Fibroblast of the conjunctiva (primary cell): ENCODE measurements around the gene PPFIA4.
A peak's percentile ranks its signal among the peaks of the same experiment; 100 is the strongest.
"Not testable (repeated sequence)": the region's sequence is repeated elsewhere in the genome, so short reads cannot be mapped to it uniquely, and the experiment has no call there.

Experiments used
- DNase-seq: peaks from one replicate; pipeline ENCODE4 v3.0.0-alpha.2; 2010; ENCODE audit warnings: low read depth

Gene PPFIA4

GRCh38 chr1:203017692-203018091 lies 8.6 kb upstream of the PPFIA4 start:
- DNase-seq, result no peak

DNA sequence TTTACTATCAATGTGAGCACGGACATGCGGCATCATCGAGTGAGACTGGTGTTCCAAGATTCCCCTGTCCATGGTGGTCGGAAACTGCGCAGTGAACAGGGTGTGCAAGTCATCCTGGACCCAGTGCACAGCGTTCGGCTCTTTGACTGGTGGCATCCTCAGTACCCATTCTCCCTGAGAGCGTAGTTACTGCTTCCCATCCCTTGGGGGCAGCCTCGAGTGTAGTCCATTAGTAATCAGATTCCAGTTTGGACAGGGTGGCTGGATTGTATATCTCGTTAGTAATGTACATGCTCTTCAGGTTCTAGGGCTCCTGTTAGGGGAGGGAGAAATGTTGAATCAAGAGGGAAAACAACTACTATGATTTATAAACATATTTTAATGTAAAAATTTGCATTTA lies 3.4 kb upstream of the PPFIA4 start:
- not testable (repeated sequence) for DNase-seq

GRCh38 chr1:203025686-203026030 lies 633 bp upstream of the PPFIA4 start:
- no peak for DNase-seq

- DNase-seq, result no peak
Measured at GRCh38 chr1:203026666-203027663, 674 bp downstream of the PPFIA4 start.

- no peak for DNase-seq
Measured at GRCh38 chr1:203028067-203028783, 1.9 kb downstream of the PPFIA4 start.

DNA sequence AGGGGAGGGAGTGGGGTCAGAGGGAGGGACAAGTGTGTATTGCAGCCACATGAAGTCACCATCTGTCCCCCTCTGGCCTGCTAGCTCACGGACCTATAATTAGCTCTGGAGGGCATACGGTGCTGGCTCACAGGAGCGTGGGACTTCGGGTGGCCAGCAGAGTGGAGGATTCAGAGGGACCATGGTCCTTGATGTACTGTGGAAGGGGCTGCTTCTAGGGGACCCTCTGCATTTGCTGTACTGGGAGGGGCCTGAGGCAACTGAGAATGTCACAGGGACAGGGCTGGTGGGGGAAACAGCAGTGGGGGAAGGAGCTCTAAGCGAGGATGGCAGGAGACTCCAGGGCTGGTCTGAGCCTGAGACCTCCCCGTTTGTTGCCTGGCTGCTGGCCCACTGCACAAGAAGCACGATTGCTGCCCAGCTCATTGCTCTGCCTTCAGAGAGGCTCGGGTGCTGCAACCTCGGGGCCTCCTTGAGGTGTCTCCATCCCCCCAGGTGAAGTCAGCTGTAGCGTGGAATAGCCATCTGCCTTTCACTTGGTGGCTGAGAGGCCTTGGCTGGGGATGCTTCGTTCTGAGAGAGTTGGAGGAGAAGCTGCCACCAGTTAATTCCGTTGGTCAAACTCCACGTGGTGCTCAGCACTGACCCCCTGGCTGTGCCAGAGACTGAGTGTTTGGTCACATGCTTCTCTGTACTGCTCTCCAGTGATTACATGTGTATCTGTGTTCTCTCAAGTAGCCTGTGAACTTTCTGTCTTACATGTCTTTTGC lies 2.7 kb downstream of the PPFIA4 start:
- no peak for DNase-seq

DNA sequence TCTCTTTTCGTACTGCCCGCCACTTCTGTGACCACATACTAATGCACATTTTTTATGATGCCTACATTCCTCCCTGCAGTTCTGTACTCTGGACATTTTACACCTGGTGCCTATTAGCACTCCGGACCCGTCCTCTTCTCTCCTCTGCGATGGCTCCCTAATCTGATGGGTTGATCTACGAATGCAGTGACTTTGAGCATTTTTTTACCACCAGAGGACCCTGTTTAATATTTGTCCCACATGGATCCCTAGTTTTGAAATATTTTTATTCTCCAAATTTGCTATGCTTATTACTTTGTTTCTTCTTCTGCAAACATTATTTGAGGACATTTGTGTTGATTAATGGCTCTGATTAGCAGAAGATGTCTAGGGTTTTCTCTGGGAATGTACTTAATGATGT lies 5.2 kb downstream of the PPFIA4 start:
- no peak for DNase-seq

- DNase-seq, result no peak
Measured at GRCh38 chr1:203033287-203033686, 7.0 kb downstream of the PPFIA4 start.

DNA sequence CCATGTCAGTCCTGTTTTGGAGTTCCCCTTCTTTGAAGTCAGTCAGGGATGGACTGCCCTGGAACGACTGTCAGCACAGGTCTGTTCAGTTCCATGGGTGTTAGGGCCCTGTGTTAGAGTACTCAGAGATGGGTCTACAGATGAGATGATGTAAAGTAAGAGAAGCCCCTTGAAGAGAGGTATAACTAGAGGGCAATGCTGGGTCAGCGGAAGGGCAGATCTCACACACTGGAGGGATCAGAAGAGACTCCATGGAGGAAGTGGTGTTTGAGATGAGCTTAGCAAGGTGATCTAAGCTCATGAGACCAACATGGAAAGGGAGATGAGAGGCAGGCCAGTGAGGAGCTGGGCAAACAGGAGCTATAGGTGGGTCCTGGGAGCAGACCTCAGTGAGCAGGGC lies 7.6 kb downstream of the PPFIA4 start:
- DNase-seq, result no peak

- DNase-seq, result no peak
Measured at GRCh38 chr1:203034422-203035110, 8.3 kb downstream of the PPFIA4 start.

GRCh38 chr1:203035111-203036000 lies 9.1 kb downstream of the PPFIA4 start:
- DNase-seq, result no peak

DNA sequence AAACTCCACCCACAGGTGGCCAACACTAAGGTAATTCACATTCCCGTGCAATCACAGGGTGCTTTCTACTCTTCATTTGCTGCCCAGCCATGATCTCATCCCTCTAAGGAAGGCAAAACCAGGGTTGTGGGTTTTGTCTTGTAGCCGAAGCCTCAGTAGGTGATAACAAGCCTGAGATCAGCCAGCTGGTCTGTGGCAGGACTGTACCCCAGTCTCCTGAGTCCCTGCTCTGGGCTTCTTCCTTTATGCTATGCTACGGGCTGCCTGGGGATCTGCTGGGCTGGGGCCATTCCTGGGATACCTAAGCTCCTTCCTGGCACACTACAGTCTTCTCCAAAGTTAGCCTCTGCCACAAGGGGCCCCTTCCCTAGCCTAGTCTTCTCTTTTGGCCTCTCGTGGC lies 9.8 kb downstream of the PPFIA4 start:
- DNase-seq, result no peak

- DNase-seq, result no peak
Measured at GRCh38 chr1:203036537-203036936, 10.2 kb downstream of the PPFIA4 start.

GRCh38 chr1:203037509-203038190 lies 11.4 kb downstream of the PPFIA4 start:
- DNase-seq, result no peak

- no peak for DNase-seq
Measured at GRCh38 chr1:203038217-203038741, 12.0 kb downstream of the PPFIA4 start.

GRCh38 chr1:203038891-203039608 lies 12.8 kb downstream of the PPFIA4 start:
- DNase-seq, result peak; percentile 41

- DNase-seq, result no peak
Measured at GRCh38 chr1:203039609-203040512, 13.6 kb downstream of the PPFIA4 start.
